ENCODE measurements around the gene DISC1. TPM values are rescaled to one million over a fixed set of nuclear protein-coding genes. Genes with fewer than 3 reads are reported as not detected.

The DISC1 gene
- total and polyA plus RNA-seq, 2 of the 13 experiments (the other 11 are each of a cell fraction or from before 2014, with no cell fraction given): 4.2 to 4.6 TPM

- CTCF ChIA-PET (ENCODE audit: low intra/inter-chr PET ratio, low total read pairs): no interaction called here
- H3K4me2 ChIP-seq (ENCODE audit: low read depth, low read length): no peak overlapping the region
- no TSS peak for BruUV-seq (replicated peaks)
- ATAC-seq (no peak), DNase-seq (ENCODE audit: low spot score) (no peak), FAIRE-seq (no peak)
- H2AFZ ChIP-seq (ENCODE audit: low read length): no peak overlapping the region
- H3K27ac ChIP-seq (ENCODE audit: extremely low read length, insufficient read depth, low read length): no peak overlapping the region
- no peaks in the 10 kb centered on the region for H3K4me1 ChIP-seq (ENCODE audit: insufficient read depth, low read length)
- H3K9ac ChIP-seq (ENCODE audit: insufficient read depth, low read depth, low read length): no peak overlapping the region
- POLR2A ChIA-PET: no interaction called here
- 42% methylated on average over 3 of the region's 3 CpGs for WGBS (ENCODE audit: low lambda C conversion rate)
- in situ Hi-C loops (cut with HindIII; ENCODE audit: extremely low pct_ligation_motif_present, low pct_unique_long_range_greater_than_20kb) (no loop called here), intact Hi-C loops (cut with micrococcal nuclease; ENCODE audit: unreplicated experiment) (no loop called here)
- no peaks in the 10 kb centered on the region for H3K9me3 ChIP-seq (ENCODE audit: low read length)
- no peak overlapping the region for H3K4me3 ChIP-seq (replicated peaks in 1 of 3; ENCODE audit: insufficient read depth in 1 of 3, low read depth in 2 of 3, low read length in 3 of 3)
- no peaks in the 10 kb centered on the region for H3K27me3 ChIP-seq (ENCODE audit: control insufficient read depth in 1 of 2, insufficient read depth in 2 of 2, low read length in 2 of 2)
- H4K20me1 ChIP-seq (ENCODE audit: insufficient read depth, low read length): no peaks in the 10 kb centered on the region
- TF ChIP-seq SMARCE1 (IDR thresholded peaks at IDR 0.05; ENCODE audit: borderline replicate concordance): no peak
- no peak for TF ChIP-seq IRF2 (CRISPR knock-in tag; IDR thresholded peaks at IDR 0.05)
- no peak for TF ChIP-seq U2AF2 (IDR thresholded peaks at IDR 0.05; ENCODE audit: low read depth, low read length)
- no peak for TF ChIP-seq BCL3 (CRISPR knock-in tag; IDR thresholded peaks at IDR 0.05)
- TF ChIP-seq ZNF10 (CRISPR knock-in tag; IDR thresholded peaks at IDR 0.05; ENCODE audit: borderline replicate concordance, low read depth): no peak
- TF ChIP-seq ZBTB33 (CRISPR knock-in tag; IDR thresholded peaks at IDR 0.05): no peak
- no peak for TF ChIP-seq ZFP36L2 (CRISPR knock-in tag; IDR thresholded peaks at IDR 0.05)
- no peak for TF ChIP-seq GABPB1 (CRISPR knock-in tag; IDR thresholded peaks at IDR 0.05)
- no peak for TF ChIP-seq ZNF724P (CRISPR knock-in tag; IDR thresholded peaks at IDR 0.05; ENCODE audit: borderline replicate concordance)
- TF ChIP-seq ZSCAN12 (CRISPR knock-in tag; IDR thresholded peaks at IDR 0.05): no peak
- TF ChIP-seq TCF12 (IDR thresholded peaks at IDR 0.05): no peak
- TF ChIP-seq TCF12 (CRISPR knock-in tag; IDR thresholded peaks at IDR 0.05): no peak
- TF ChIP-seq RNF219 (CRISPR knock-in tag; IDR thresholded peaks at IDR 0.05): no peak
- no peak for TF ChIP-seq THYN1 (CRISPR knock-in tag; IDR thresholded peaks at IDR 0.05; ENCODE audit: borderline replicate concordance, low read depth)
- no peak for TF ChIP-seq KLF12 (CRISPR knock-in tag; IDR thresholded peaks at IDR 0.05; ENCODE audit: borderline replicate concordance)
- no peaks in the 10 kb centered on the region for H3K79me2 ChIP-seq (ENCODE audit: insufficient read depth, low read length)
- H3K36me3 ChIP-seq (replicated peaks in 1 of 2; ENCODE audit: control insufficient read depth in 1 of 2, insufficient read depth in 2 of 2, low read length in 2 of 2): no peaks in the 10 kb centered on the region; a peak in 1 of 5 replicates
Observed at GRCh38 chr1:232018231-232019025, 391.8 kb downstream of the DISC1 start.
